GM12878 (cell line): Measurements from ENCODE around the gene FAM9C. TPM values are rescaled to one million over a fixed set of nuclear protein-coding genes. Genes with fewer than 3 reads are reported as not detected.

Experiments used
- ATF2 ChIP-seq: IDR thresholded peaks from 2 replicates; pipeline ENCODE4 v1.6.1; 2012; ENCODE audit warnings: low read length, inconsistent platforms
- ATF7 ChIP-seq: fragments of 450-650 bp; IDR thresholded peaks from 2 replicates; pipeline ENCODE4 v1.6.1; 2016; ENCODE audit warnings: low read depth, mild to moderate bottlenecking
- BCL11A ChIP-seq: IDR thresholded peaks from 2 replicates; pipeline ENCODE4 v1.6.1; 2011; ENCODE audit warnings: low read depth, low read length
- BHLHE40 ChIP-seq, 2 experiments: fragments of 450-650 bp in 1 of 2; IDR thresholded peaks; 2 replicates each; pipeline ENCODE4 v1.6.1; 2011 to 2017; ENCODE audit warnings: low read depth in 2 of 2, borderline replicate concordance in 1 of 2, improper control_type of control experiment in 1 of 2, low read length in 1 of 2, mild to moderate bottlenecking in 1 of 2
- CBFB ChIP-seq: IDR thresholded peaks from 2 replicates; pipeline ENCODE4 v1.6.1; 2016; ENCODE audit warnings: antibody characterized with exemption, low read depth
- CREB1 ChIP-seq: IDR thresholded peaks from 2 replicates; pipeline ENCODE4 v1.6.1; 2012; ENCODE audit warnings: low read depth, mild to moderate bottlenecking, inconsistent platforms
- CREM ChIP-seq: IDR thresholded peaks from 2 replicates; pipeline ENCODE4 v1.6.1; 2014; ENCODE audit warnings: antibody characterized with exemption, low read depth
- EGR1 ChIP-seq, 2 experiments: IDR thresholded peaks; 1 replicate in 1 of 2; 2 replicates in 1 of 2; pipeline ENCODE4 v1.6.1; 2011 to 2012; ENCODE audit warnings: low read depth in 2 of 2, low read length in 2 of 2, borderline replicate concordance in 1 of 2, mild to moderate bottlenecking in 1 of 2, moderate library complexity in 1 of 2
- EP300 ChIP-seq, 2 experiments: fragments of 150-350 bp in 1 of 2; IDR thresholded peaks; 2 replicates each; pipeline ENCODE4 v1.6.1; 2011 to 2012; ENCODE audit warnings: low read depth in 2 of 2, low read length in 2 of 2, borderline replicate concordance in 1 of 2, improper control_type of control experiment in 1 of 2, inconsistent platforms in 1 of 2; ENCODE audit not compliant: control insufficient read depth in 1 of 2
- EZH2 ChIP-seq: IDR thresholded peaks from 2 replicates; pipeline ENCODE4 v1.6.1; 2012; ENCODE audit warnings: low read depth, mild to moderate bottlenecking, control low read depth, inconsistent platforms, low read length, borderline replicate concordance; ENCODE audit not compliant: control insufficient read depth
- FOS ChIP-seq: IDR thresholded peaks from 3 replicates; pipeline ENCODE4 v1.6.1; 2011; ENCODE audit warnings: borderline replicate concordance; ENCODE audit not compliant: insufficient read length; ENCODE audit errors: extremely low read depth
- HCFC1 ChIP-seq: fragments of 150-350 bp; IDR thresholded peaks from 2 replicates; pipeline ENCODE4 v1.6.1; 2014; ENCODE audit warnings: low read length
- JUNB ChIP-seq: IDR thresholded peaks from 2 replicates; pipeline ENCODE4 v1.6.1; 2016; ENCODE audit warnings: antibody characterized with exemption, mild to moderate bottlenecking
- KAT2A ChIP-seq: conservative IDR thresholded peaks from 2 replicates; pipeline ENCODE4 v1.6.1; 2011; ENCODE audit warnings: low read depth, low read length; ENCODE audit not compliant: control insufficient read depth
- MTA2 ChIP-seq: fragments of 450-650 bp; IDR thresholded peaks from 2 replicates; pipeline ENCODE4 v1.6.1; 2016; ENCODE audit warnings: low read depth, mild to moderate bottlenecking, moderate library complexity
- NFYB ChIP-seq: IDR thresholded peaks from 2 replicates; pipeline ENCODE4 v1.6.1; 2011; ENCODE audit warnings: low read depth, mild to moderate bottlenecking, low read length, improper control_type of control experiment, moderate library complexity; ENCODE audit not compliant: insufficient read depth
- RCOR1 ChIP-seq: conservative IDR thresholded peaks from 2 replicates; pipeline ENCODE4 v1.6.1; 2012; ENCODE audit warnings: low read depth, low read length, improper control_type of control experiment
- RUNX3 ChIP-seq: IDR thresholded peaks from 2 replicates; pipeline ENCODE4 v1.6.1; 2012; ENCODE audit warnings: low read length, inconsistent platforms
- SIX5 ChIP-seq: IDR thresholded peaks from 2 replicates; pipeline ENCODE4 v1.6.1; 2011; ENCODE audit warnings: mild to moderate bottlenecking, low read depth, low read length, moderate library complexity; ENCODE audit not compliant: severe bottlenecking
- SREBF2 ChIP-seq: IDR thresholded peaks from 2 replicates; pipeline ENCODE4 v1.6.1; 2012; ENCODE audit warnings: mild to moderate bottlenecking, low read length
- STAT3 ChIP-seq: IDR thresholded peaks from 2 replicates; pipeline ENCODE4 v1.6.1; 2011; ENCODE audit warnings: low read depth, low read length, improper control_type of control experiment
- SUZ12 ChIP-seq: fragments of 200-600 bp; sonication (generic); IDR thresholded peaks from one replicate; pipeline ENCODE4 v1.6.1; 2018; ENCODE audit warnings: antibody characterized with exemption, mild to moderate bottlenecking; ENCODE audit not compliant: unreplicated experiment
- TCF3 ChIP-seq: IDR thresholded peaks from 2 replicates; pipeline ENCODE4 v1.6.1; 2012; ENCODE audit warnings: low read depth, mild to moderate bottlenecking, low read length, borderline replicate concordance; ENCODE audit not compliant: insufficient read depth
- TCF7 ChIP-seq: IDR thresholded peaks from 2 replicates; pipeline ENCODE4 v1.6.1; 2014; ENCODE audit warnings: antibody characterized with exemption, borderline replicate concordance
- ZNF207 ChIP-seq: fragments of 450-650 bp; IDR thresholded peaks from 2 replicates; pipeline ENCODE4 v1.6.1; 2014; ENCODE audit warnings: antibody characterized with exemption, mild to moderate bottlenecking, borderline replicate concordance
- ZNF384 ChIP-seq: IDR thresholded peaks from 2 replicates; pipeline ENCODE4 v1.6.1; 2012; ENCODE audit warnings: low read depth, mild to moderate bottlenecking, low read length, improper control_type of control experiment, borderline replicate concordance
- ZNF687 ChIP-seq: fragments of 450-650 bp; IDR thresholded peaks from 2 replicates; pipeline ENCODE4 v1.6.1; 2017; ENCODE audit warnings: mild to moderate bottlenecking, moderate library complexity
- polyA plus RNA-seq, 11 experiments: library from polyadenylated mRNA; depleted of rRNA in 4 of 11; unstranded in 6 of 11; stranded (reverse) in 5 of 11; fragments of >200 nt; fragmentation: Nextera tagmentation in 4 of 11; fragmentation: Illumina TruSeq in 1 of 11; extraction: Ambion mirVana in 4 of 11; extraction: Trizol in 1 of 11; gene quantifications; 1 replicate in 1 of 11; 2 replicates in 10 of 11; pipeline versions ENCODE4 v1.2.1 to v1.2.3, GENCODE V29; 2011 to 2016; ENCODE audit warnings: inconsistent platforms in 2 of 11, missing spikeins in 2 of 11, low read depth in 1 of 11
- total RNA-seq, 4 experiments: library from RNA; depleted of rRNA in 3 of 4; stranded (reverse); fragments of >200 nt in 3 of 4; fragmentation: Illumina TruSeq in 1 of 4; extraction: Trizol in 1 of 4; gene quantifications; 2 replicates each; pipeline versions ENCODE4 v1.2.1 to v1.2.3, GENCODE V29; 2013 to 2021

FAM9C gene
- total and polyA plus RNA-seq, 10 of the 15 experiments (the other 5 are each of a cell fraction or from before 2014, with no cell fraction given) = 0.01 to 0.03 TPM; not detected in 8

GRCh38 chrX:13053171-13053570 is 8.8 kb upstream of the FAM9C start (continued):
- TF ChIP-seq ZNF687 (peak; percentile 38; the same call in 1 of the 2 replicates), EP300 (IDR thresholded peaks at IDR 0.05; ENCODE audit: borderline replicate concordance in 1 of 2, control insufficient read depth in 1 of 2, low read depth in 2 of 2, low read length in 2 of 2) (peak; percentile 42 to 45; a peak in 2 of 4 replicates), ATF7 (peak; percentile 85), CREM (peak; percentile 69), TCF7 (no peak), HCFC1 (no peak), ZNF207 (no peak), RUNX3 (peak; percentile 62), TCF3 (no peak; the same call in 1 of the 2 replicates), EZH2 (no peak), MTA2 (peak; percentile 91), STAT3 (0 out of 2 replicates have a peak, but pooled peaks have one; percentile 40), SUZ12 (no peak), SREBF2 (no peak), NFYB (no peak), BHLHE40 (IDR thresholded peaks at IDR 0.05; ENCODE audit: borderline replicate concordance in 1 of 2, low read depth in 2 of 2, low read length in 1 of 2) (peak in 1 of 2 experiments; percentile 44; a peak in 1 of 4 replicates), CBFB (no peak), FOS (no peak), ZNF384 (no peak), KAT2A (no peak), BCL11A (0 out of 2 replicates have a peak, but pooled peaks have one; percentile 30), ATF2 (peak; percentile 54; the same call in 1 of the 2 replicates), EGR1 (IDR thresholded peaks at IDR 0.05; ENCODE audit: borderline replicate concordance in 1 of 2, low read depth in 2 of 2, low read length in 2 of 2) (no peak), RCOR1 (no peak), CREB1 (peak; percentile 59; the same call in 1 of the 2 replicates), JUNB (peak; percentile 84), SIX5 (no peak)
